Measurements from ENCODE around the gene CAB39L.

- TF ChIP-seq, protein P1, sequence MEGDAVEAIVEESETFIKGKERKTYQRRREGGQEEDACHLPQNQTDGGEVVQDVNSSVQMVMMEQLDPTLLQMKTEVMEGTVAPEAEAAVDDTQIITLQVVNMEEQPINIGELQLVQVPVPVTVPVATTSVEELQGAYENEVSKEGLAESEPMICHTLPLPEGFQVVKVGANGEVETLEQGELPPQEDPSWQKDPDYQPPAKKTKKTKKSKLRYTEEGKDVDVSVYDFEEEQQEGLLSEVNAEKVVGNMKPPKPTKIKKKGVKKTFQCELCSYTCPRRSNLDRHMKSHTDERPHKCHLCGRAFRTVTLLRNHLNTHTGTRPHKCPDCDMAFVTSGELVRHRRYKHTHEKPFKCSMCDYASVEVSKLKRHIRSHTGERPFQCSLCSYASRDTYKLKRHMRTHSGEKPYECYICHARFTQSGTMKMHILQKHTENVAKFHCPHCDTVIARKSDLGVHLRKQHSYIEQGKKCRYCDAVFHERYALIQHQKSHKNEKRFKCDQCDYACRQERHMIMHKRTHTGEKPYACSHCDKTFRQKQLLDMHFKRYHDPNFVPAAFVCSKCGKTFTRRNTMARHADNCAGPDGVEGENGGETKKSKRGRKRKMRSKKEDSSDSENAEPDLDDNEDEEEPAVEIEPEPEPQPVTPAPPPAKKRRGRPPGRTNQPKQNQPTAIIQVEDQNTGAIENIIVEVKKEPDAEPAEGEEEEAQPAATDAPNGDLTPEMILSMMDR (IDR thresholded peaks at IDR 0.05; ENCODE audit: poor library complexity, severe bottlenecking) = no peak
- TF ChIP-seq EZH2 (IDR thresholded peaks at IDR 0.05; ENCODE audit: borderline replicate concordance, insufficient read depth, low read length, poor library complexity, severe bottlenecking) (no peak), SMC3 (conservative IDR thresholded peaks at IDR 0.05; ENCODE audit: poor library complexity) (no peak), POLR2AphosphoS5 (IDR thresholded peaks at IDR 0.05) (no peak)
Measured at GRCh38 chr13:49348751-49349150, 95.1 kb downstream of the CAB39L start.
